ENCODE measurements around the gene KCP.

- TF ChIP-seq CTCF (conservative IDR thresholded peaks at IDR 0.05; ENCODE audit: low read depth in 2 of 2) (no peak), POLR2AphosphoS5 (IDR thresholded peaks at IDR 0.05; ENCODE audit: low read depth) (no peak), REST (IDR thresholded peaks at IDR 0.05; ENCODE audit: unreplicated experiment) (no peak), EZH2 (IDR thresholded peaks at IDR 0.05; ENCODE audit: low read depth, unreplicated experiment) (no peak), ETS1 (IDR thresholded peaks at IDR 0.05) (no peak)
Measured at GRCh38 chr7:128937647-128938543, 27.4 kb upstream of the KCP start, which contains the start of gene IRF5.
